Lower lobe of right lung (tissue), 2 donors: Measurements from ENCODE around the gene ZNF841. TPM values are rescaled to one million over a fixed set of nuclear protein-coding genes. Genes with fewer than 3 reads are reported as not detected.
A peak's percentile ranks its signal among the peaks of the same experiment; 100 is the strongest.

Experiments used
- ATAC-seq, 2 donors: fragments of 200-7000 bp; cut with Tn5 transposase; one replicate each; pipeline ENCODE4 v1.9.1; 2020 to 2022; ENCODE audit warnings: mild to moderate bottlenecking in 2 of 2, moderate library complexity in 2 of 2
- DNase-seq: peaks from one replicate; pipeline ENCODE4 v3.0.0-alpha.2; 2020
- H3K27ac ChIP-seq: fragments of 200-600 bp; one replicate; pipeline ENCODE4 v1.8.0; 2022
- H3K27me3 ChIP-seq: fragments of 200-600 bp; one replicate; pipeline ENCODE4 v1.8.0; 2022; ENCODE audit warnings: low read depth
- H3K36me3 ChIP-seq: fragments of 200-600 bp; one replicate; pipeline ENCODE4 v1.8.0; 2022; ENCODE audit warnings: mild to moderate bottlenecking
- H3K4me1 ChIP-seq: fragments of 200-600 bp; one replicate; pipeline ENCODE4 v1.8.0; 2022
- H3K4me3 ChIP-seq: fragments of 200-600 bp; one replicate; pipeline ENCODE4 v1.8.0; 2022; ENCODE audit warnings: mild to moderate bottlenecking
- H3K9me3 ChIP-seq: fragments of 200-600 bp; one replicate; pipeline ENCODE4 v1.8.0; 2022
- CTCF ChIP-seq: fragments of 200-600 bp; IDR thresholded peaks from one replicate; pipeline ENCODE4 v1.8.0; 2022; ENCODE audit warnings: antibody characterized with exemption, mild to moderate bottlenecking
- intact Hi-C: fragments of 100-400 bp; cut with DNase I; formaldehyde crosslinking; loops from one replicate; pipeline ENCODE4 v1.11.0; 2022
- long read RNA-seq: library from polyadenylated mRNA; unstranded; transcript quantifications from one replicate; pipeline ENCODE4 v2.0.0, GENCODE V29; 2021
- total RNA-seq: library from RNA; stranded (reverse); fragmentation: NEBNext Ultra II Directional; extraction: Animal tissue kit (Norgen Biotek cat#: 25700); gene quantifications from one replicate; pipeline ENCODE4 v1.2.1, GENCODE V29; 2021
- donor health status: DM: no; HTN: yes; CAD: no; lungs with severe emphysema.

The ZNF841 gene
- 25.3 TPM for total RNA-seq
- long read RNA-seq, partial matches to known transcripts, result 0 of 7 reads
- long read RNA-seq, other reads (novel, unspliced or antisense), result 7 of 7 reads

GRCh38 chr19:52095172-52096014 is at the start of gene ZNF841:
TSS of gene ZNF841 (minus strand) at chr19:52095765. CDS start at chr19:52084801, 10,964 bp downstream.
- Histone ChIP-seq H3K27ac (peak within 1 kb of the TSS; percentile 83), H3K4me1 (peaks cover 25% of the 10 kb centered on the region), H3K36me3 (peaks cover 16% of the 10 kb centered on the region), H3K9me3 (peaks cover 39% of the 10 kb centered on the region), H3K4me3 (peak within 1 kb of the TSS; percentile 97), H3K27me3 (no peaks in the 10 kb centered on the region)
- peak; percentile 100 for ATAC-seq
- no peak for TF ChIP-seq CTCF
- DNase-seq, result peak; percentile 95
- intact Hi-C loops, result no loop called here

- intact Hi-C loops, result no loop called here
- ATAC-seq, result no peak
Observed at GRCh38 chr19:52142001-52142595, 46.5 kb upstream of the ZNF841 start.

GRCh38 chr19:52141203-52141602 is 45.6 kb upstream of the ZNF841 start:
- peaks cover 23% of the 10 kb centered on the region for H3K4me1 ChIP-seq
- intact Hi-C loops, result no loop called here
- ATAC-seq (no peak), DNase-seq (no peak)
- H3K27me3 ChIP-seq, result no peaks in the 10 kb centered on the region
- no peak overlapping the region for H3K27ac ChIP-seq
- H3K36me3 ChIP-seq, result no peaks in the 10 kb centered on the region
- no peak for TF ChIP-seq CTCF
- no peaks in the 10 kb centered on the region for H3K9me3 ChIP-seq
- H3K4me3 ChIP-seq, result no peak overlapping the region

More at GRCh38 chr19:52142001-52142595, 46.5 kb upstream of the ZNF841 start:
- no peaks in the 10 kb centered on the region for H3K27me3 ChIP-seq
- no peaks in the 10 kb centered on the region for H3K9me3 ChIP-seq
- no peak for DNase-seq
- no peaks in the 10 kb centered on the region for H3K36me3 ChIP-seq
- no peak for TF ChIP-seq CTCF
- no peak overlapping the region for H3K4me3 ChIP-seq
- no peak overlapping the region for H3K27ac ChIP-seq
- peaks cover 23% of the 10 kb centered on the region for H3K4me1 ChIP-seq

- H3K9me3 ChIP-seq, result peaks cover 4% of the 10 kb centered on the region
- DNase-seq (no peak), ATAC-seq (peak in 1 of 2 donors; percentile 100)
- peak overlapping the region; percentile 98 for H3K4me3 ChIP-seq
- no peaks in the 10 kb centered on the region for H3K27me3 ChIP-seq
- H3K27ac ChIP-seq, result peak overlapping the region; percentile 95
- intact Hi-C loops, result no loop called here
- no peaks in the 10 kb centered on the region for H3K36me3 ChIP-seq
- TF ChIP-seq CTCF, result no peak
- H3K4me1 ChIP-seq, result peaks cover 23% of the 10 kb centered on the region
Observed at GRCh38 chr19:52140032-52140710, 44.6 kb upstream of the ZNF841 start.

GRCh38 chr19:52139252-52140031 is 43.9 kb upstream of the ZNF841 start, which contains the start of gene ZNF616:
TSS of gene ZNF616 (minus strand) at chr19:52139938. CDS start at chr19:52130512, 9,426 bp downstream.
- peak within 1 kb of the TSS; percentile 95 for H3K27ac ChIP-seq
- peaks cover 23% of the 10 kb centered on the region for H3K4me1 ChIP-seq
- no peaks in the 10 kb centered on the region for H3K27me3 ChIP-seq
- ATAC-seq (peak; percentile 96 to 100), DNase-seq (peak; percentile 97)
- H3K4me3 ChIP-seq, result peak within 1 kb of the TSS; percentile 98
- intact Hi-C loops, result loop anchor here (10.0 kb wide), 1 partner anchor 95 kb away; no protein-coding TSS in a partner anchor
- peaks cover 4% of the 10 kb centered on the region for H3K9me3 ChIP-seq
- H3K36me3 ChIP-seq, result no peaks in the 10 kb centered on the region
- TF ChIP-seq CTCF, result peak; percentile 82
